HepG2 (cell line): Measurements from ENCODE around the gene PTX4. TPM values are rescaled to one million over a fixed set of nuclear protein-coding genes. Genes with fewer than 3 reads are reported as not detected.
A peak's percentile ranks its signal among the peaks of the same experiment; 100 is the strongest.

Experiments used
- ATAC-seq: fragments of 200-7000 bp; cut with Tn5 transposase; 3 replicates; pipeline ENCODE4 v1.9.1; 2020; ENCODE audit warnings: mild to moderate bottlenecking, moderate library complexity
- BruUV-seq: library from RNA; stranded (reverse); fragments of 400-500 nt; replicated peaks from 2 replicates; lab custom pipeline; 2021; lab: Mats Ljungman, UMichigan
- CTCF ChIA-PET: fragments of 300-600 bp; formaldehyde crosslinking; extraction: SDS; loops from one replicate; lab custom pipeline; 2021; ENCODE audit warnings: low total read pairs, inconsistent platforms, low intra/inter-chr PET ratio; lab: Yijun Ruan, JAX
- POLR2A ChIA-PET: fragments of 350-600 bp; sonication (Branson Sonifier 250); formaldehyde crosslinking; loops from one replicate; lab custom pipeline; 2020; ENCODE audit warnings: antibody characterized with exemption, inconsistent platforms; lab: Yijun Ruan, JAX
- DNase-seq: peaks from one replicate; pipeline ENCODE4 v3.0.0-alpha.2; 2015; ENCODE audit warnings: low spot score
- FAIRE-seq: peaks from 3 replicates; lab custom pipeline; 2011; peaks lifted over from hg19 to GRCh38; lab: Jason Lieb, UNC
- H2AFZ ChIP-seq: one replicate; pipeline ENCODE4 v1.6.1; 2011; ENCODE audit warnings: low read length, inconsistent platforms
- H3K27ac ChIP-seq: fragments of 300-600 bp; 3 replicates; pipeline ENCODE4 v1.8.0; 2011; ENCODE audit warnings: mixed run types, mild to moderate bottlenecking, mixed read lengths, low read length, inconsistent platforms; ENCODE audit not compliant: insufficient read depth; ENCODE audit errors: extremely low read length
- H3K27me3 ChIP-seq, 2 experiments: fragments of 200-600 bp in 1 of 2; 2 replicates in 1 of 2; 3 replicates in 1 of 2; pipeline versions ENCODE4 v1.6.0 to v1.8.0; 2011; ENCODE audit warnings: low read length in 2 of 2, mild to moderate bottlenecking in 2 of 2, moderate library complexity in 2 of 2, inconsistent platforms in 1 of 2; ENCODE audit not compliant: insufficient read depth in 2 of 2, control insufficient read depth in 1 of 2
- H3K36me3 ChIP-seq, 2 experiments: fragments of 200-600 bp in 1 of 2; replicated peaks in 1 of 2; 2 replicates in 1 of 2; 3 replicates in 1 of 2; pipeline versions ENCODE4 v1.5.1 to v1.8.0; 2011; ENCODE audit warnings: low read length in 2 of 2, inconsistent platforms in 1 of 2; ENCODE audit not compliant: insufficient read depth in 2 of 2, control insufficient read depth in 1 of 2
- H3K4me1 ChIP-seq: 2 replicates; pipeline ENCODE4 v1.5.1; 2012; ENCODE audit warnings: low read length, inconsistent platforms; ENCODE audit not compliant: insufficient read depth
- H3K4me2 ChIP-seq: 2 replicates; pipeline ENCODE4 v1.6.0; 2011; ENCODE audit warnings: low read depth, low read length, inconsistent platforms
- H3K4me3 ChIP-seq, 3 experiments: fragments of 200-600 bp in 1 of 3; sonication (generic), shearing (Covaris generic) in 1 of 3; replicated peaks in 1 of 3; 2 replicates each; pipeline ENCODE4 v1.5.1; 2011 to 2016; ENCODE audit warnings: low read length in 3 of 3, inconsistent platforms in 2 of 3, low read depth in 2 of 3, mild to moderate bottlenecking in 2 of 3, control low read depth in 1 of 3, mixed read lengths in 1 of 3; ENCODE audit not compliant: insufficient read depth in 1 of 3
- H3K79me2 ChIP-seq: one replicate; pipeline ENCODE4 v1.6.1; 2011; ENCODE audit warnings: low read length, inconsistent platforms; ENCODE audit not compliant: insufficient read depth
- H3K9ac ChIP-seq: 2 replicates; pipeline ENCODE4 v1.6.0; 2011; ENCODE audit warnings: mild to moderate bottlenecking, low read depth, low read length, inconsistent platforms; ENCODE audit not compliant: insufficient read depth
- H3K9me3 ChIP-seq: 2 replicates; pipeline ENCODE4 v1.5.1; 2012; ENCODE audit warnings: mild to moderate bottlenecking, low read length
- H4K20me1 ChIP-seq: 2 replicates; pipeline ENCODE4 v1.6.0; 2011; ENCODE audit warnings: inconsistent platforms, mild to moderate bottlenecking, low read length, moderate library complexity; ENCODE audit not compliant: insufficient read depth
- CC2D1A ChIP-seq: sonication (generic); formaldehyde crosslinking; IDR thresholded peaks from 2 replicates; pipeline ENCODE4 v1.8.1; 2023; ENCODE audit warnings: mild to moderate bottlenecking, missing genetic modification reagents
- FOXJ3 ChIP-seq: sonication (generic); formaldehyde crosslinking; IDR thresholded peaks from 2 replicates; pipeline ENCODE4 v1.4.0; 2020; ENCODE audit warnings: missing genetic modification reagents, mild to moderate bottlenecking, borderline replicate concordance
- GABPA ChIP-seq, 2 experiments: IDR thresholded peaks; 2 replicates each; pipeline ENCODE4 v1.6.1; 2011 to 2016; ENCODE audit warnings: low read depth in 2 of 2, low read length in 1 of 2, missing biosample characterization in 1 of 2, missing genetic modification characterization in 1 of 2
- GABPB1 ChIP-seq: IDR thresholded peaks from 2 replicates; pipeline ENCODE4 v1.6.1; 2016; ENCODE audit warnings: mild to moderate bottlenecking, missing genetic modification reagents, moderate library complexity, missing compliant biosample characterization
- GTF3A ChIP-seq: sonication (generic); formaldehyde crosslinking; conservative IDR thresholded peaks from 2 replicates; pipeline ENCODE4 v1.4.0; 2020; ENCODE audit warnings: mild to moderate bottlenecking, missing genetic modification reagents
- HMGA1 ChIP-seq: sonication (generic); formaldehyde crosslinking; conservative IDR thresholded peaks from 2 replicates; pipeline ENCODE4 v1.4.0; 2020; ENCODE audit warnings: missing genetic modification reagents
- JARID2 ChIP-seq: sonication (generic); formaldehyde crosslinking; IDR thresholded peaks from 2 replicates; pipeline ENCODE4 v1.8.1; 2023; ENCODE audit warnings: missing genetic modification reagents, inconsistent platforms; ENCODE audit not compliant: insufficient replicate concordance
- KDM4B ChIP-seq: sonication (generic); formaldehyde crosslinking; IDR thresholded peaks from 2 replicates; pipeline ENCODE4 v1.4.0; 2020; ENCODE audit warnings: missing genetic modification reagents
- MED13 ChIP-seq: sonication (generic); formaldehyde crosslinking; IDR thresholded peaks from 2 replicates; pipeline ENCODE4 v1.5.0; 2020; ENCODE audit warnings: missing genetic modification reagents
- NCOA1 ChIP-seq: sonication (generic); formaldehyde crosslinking; IDR thresholded peaks from 2 replicates; pipeline ENCODE4 v1.9.0; 2021; ENCODE audit warnings: missing genetic modification reagents
- SIN3B ChIP-seq: fragments of 150-350 bp; IDR thresholded peaks from 2 replicates; pipeline ENCODE4 v1.6.1; 2014; ENCODE audit warnings: low read length
- SRSF4 ChIP-seq: fragments of 200-400 bp; formaldehyde crosslinking; IDR thresholded peaks from one replicate; pipeline ENCODE4 v1.6.1; 2018; ENCODE audit warnings: mild to moderate bottlenecking, low read depth, low read length, moderate library complexity; ENCODE audit not compliant: poor library complexity, severe bottlenecking
- ZNF12 ChIP-seq: sonication (generic); formaldehyde crosslinking; IDR thresholded peaks from 2 replicates; pipeline ENCODE4 v1.5.0; 2020; ENCODE audit warnings: missing genetic modification reagents
- ZNF207 ChIP-seq: fragments of 450-650 bp; IDR thresholded peaks from 2 replicates; pipeline ENCODE4 v1.6.1; 2016; ENCODE audit warnings: antibody characterized with exemption, borderline replicate concordance
- ZNF44 ChIP-seq: sonication (generic); formaldehyde crosslinking; IDR thresholded peaks from 2 replicates; pipeline ENCODE4 v1.5.1; 2020; ENCODE audit warnings: mild to moderate bottlenecking, missing genetic modification reagents
- ZNF564 ChIP-seq: sonication (generic); formaldehyde crosslinking; IDR thresholded peaks from 2 replicates; pipeline ENCODE4 v1.8.1; 2023; ENCODE audit warnings: mild to moderate bottlenecking, missing genetic modification reagents
- ZNF570 ChIP-seq: sonication (generic); formaldehyde crosslinking; IDR thresholded peaks from 2 replicates; pipeline ENCODE4 v1.4.0; 2020; ENCODE audit warnings: mild to moderate bottlenecking, missing genetic modification reagents, borderline replicate concordance
- ZNF607 ChIP-seq: sonication (generic); formaldehyde crosslinking; IDR thresholded peaks from 2 replicates; pipeline ENCODE4 v1.5.1; 2020; ENCODE audit warnings: missing genetic modification reagents, mild to moderate bottlenecking, borderline replicate concordance
- ZNF7 ChIP-seq: IDR thresholded peaks from 2 replicates; pipeline ENCODE4 v1.6.1; 2016; ENCODE audit warnings: missing biosample characterization, missing genetic modification reagents
- WGBS: methylation state at CpG from one replicate; pipeline ENCODE4 v1.1.6; 2017; ENCODE audit warnings: low lambda C conversion rate; 5-methylcytosine and 5-hydroxymethylcytosine counted together
- in situ Hi-C: cut with HindIII; loops from 2 replicates; pipeline ENCODE4 v1.10.0; 2017; ENCODE audit warnings: low pct_unique_long_range_greater_than_20kb; ENCODE audit not compliant: extremely low pct_ligation_motif_present
- intact Hi-C: fragments of 100-400 bp; cut with micrococcal nuclease; formaldehyde crosslinking; loops from one replicate; pipeline ENCODE4 v1.10.0; 2022; ENCODE audit not compliant: unreplicated experiment
- polyA plus RNA-seq, 8 experiments: library from polyadenylated mRNA; depleted of rRNA in 3 of 8; stranded (reverse) in 7 of 8; unstranded in 1 of 8; fragments of >200 nt; fragmentation: Illumina TruSeq in 4 of 8; extraction: Trizol in 4 of 8; gene quantifications; 2 replicates each; pipeline versions ENCODE4 v1.2.1 to v1.2.3, GENCODE V29; 2011 to 2016; ENCODE audit warnings: low read depth in 4 of 8, missing spikeins in 1 of 8, mixed read lengths in 1 of 8; ENCODE audit not compliant: insufficient read depth in 1 of 8
- total RNA-seq, 5 experiments: library from RNA; depleted of rRNA; stranded (reverse); fragments of >200 nt; fragmentation: Illumina TruSeq; extraction: Trizol; gene quantifications; 2 replicates each; pipeline ENCODE4 v1.2.3, GENCODE V29; 2016; ENCODE audit warnings: low read depth in 1 of 5
- TF ChIP-seq, protein P1 (sequence below): sonication (generic); formaldehyde crosslinking; IDR thresholded peaks from 2 replicates; pipeline ENCODE4 v1.4.0; 2020; ENCODE audit warnings: mild to moderate bottlenecking, low read depth, missing genetic modification reagents
- TF ChIP-seq, protein P2 (sequence below): sonication (generic); formaldehyde crosslinking; conservative IDR thresholded peaks from 2 replicates; pipeline ENCODE4 v1.8.0; 2022; ENCODE audit warnings: mild to moderate bottlenecking, moderate library complexity, missing genetic modification reagents

PTX4 gene
- total and polyA plus RNA-seq, 2 of the 13 experiments (the other 11 are each of a cell fraction or from before 2014, with no cell fraction given): 0.04 TPM; not detected in 1

DNA sequence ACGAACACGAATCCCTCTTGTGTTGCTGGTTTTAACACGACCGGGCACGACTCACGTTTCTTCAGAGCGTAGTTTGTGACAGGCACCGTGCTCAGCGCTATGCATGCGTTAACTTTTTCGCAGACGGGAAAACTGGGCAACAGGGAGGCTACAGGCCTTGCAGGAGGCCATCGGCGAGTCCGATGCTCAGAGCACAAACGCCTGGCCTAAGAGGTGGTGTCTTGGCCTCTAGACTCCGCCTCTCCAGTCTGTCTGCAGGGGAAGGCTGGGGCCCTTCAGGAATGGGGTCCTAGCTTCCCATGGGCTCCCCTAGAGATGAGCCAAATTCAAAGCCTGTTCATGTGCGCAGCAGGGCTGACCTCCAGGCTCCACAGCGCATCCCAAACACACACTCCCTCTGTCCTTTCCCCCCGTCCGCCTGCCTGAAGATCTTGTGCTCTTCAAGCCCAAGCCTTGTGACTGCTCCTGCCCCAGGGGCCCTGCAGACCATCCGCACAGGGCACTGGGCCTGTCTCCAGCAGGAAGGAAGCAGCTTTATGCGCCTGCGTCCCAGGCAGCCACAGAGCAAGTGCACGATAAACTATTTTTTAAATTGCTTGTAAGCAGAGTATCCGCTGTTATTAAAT is 17.1 kb downstream of the PTX4 start (continued):
- TF ChIP-seq FOXJ3: no peak
- TF ChIP-seq KDM4B (CRISPR knock-in tag): no peak
- TF ChIP-seq GABPB1 (CRISPR knock-in tag): no peak
- TF ChIP-seq ZNF7 (CRISPR knock-in tag): no peak
- no peak for TF ChIP-seq ZNF607
- TF ChIP-seq ZNF12 (CRISPR knock-in tag): no peak
- TF ChIP-seq ZNF570: no peak

DNA sequence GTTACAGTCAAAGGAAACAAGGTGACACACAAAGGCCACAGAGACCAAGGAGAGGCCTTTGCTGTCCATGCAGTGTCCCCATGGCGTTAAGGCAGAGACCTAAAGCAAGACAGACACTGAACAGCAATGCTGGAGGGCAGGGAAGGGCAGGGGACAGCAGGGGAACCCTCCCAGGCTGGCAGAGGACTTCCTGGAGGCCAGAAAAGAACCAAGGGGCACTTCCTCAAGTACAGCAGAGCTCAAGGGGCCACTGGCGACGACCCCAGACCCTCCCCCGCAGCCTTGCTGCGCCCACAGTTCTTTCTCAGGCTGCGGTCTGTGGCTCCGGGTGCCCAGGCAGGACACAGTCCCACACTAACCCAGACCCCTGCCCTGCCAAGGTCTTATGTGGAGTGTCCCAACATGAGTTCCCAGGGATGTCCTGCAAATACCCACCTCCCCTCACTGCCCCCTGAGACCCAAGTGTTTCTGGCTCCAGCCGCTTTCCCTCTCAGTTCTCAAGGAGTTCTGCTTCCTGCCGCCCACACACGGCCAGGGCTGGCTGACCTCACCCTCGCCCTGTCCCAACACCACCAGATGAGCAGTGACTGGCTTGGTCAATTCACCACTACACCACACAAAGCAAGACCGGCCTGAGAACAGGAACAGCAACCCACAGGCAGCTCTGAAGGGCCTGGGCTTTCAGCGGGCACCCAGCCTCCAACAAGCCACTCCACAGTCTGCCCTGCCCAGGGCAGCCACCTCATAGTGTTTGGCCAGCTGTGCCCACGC is 18.1 kb downstream of the PTX4 start:
- H3K27ac ChIP-seq: no peak overlapping the region
- no peaks in the 10 kb centered on the region for H3K9me3 ChIP-seq
- peaks cover 48% of the 10 kb centered on the region for H3K4me1 ChIP-seq
- no peak overlapping the region for H3K4me2 ChIP-seq
- CTCF ChIA-PET: no interaction called here
- no peaks in the 10 kb centered on the region for H4K20me1 ChIP-seq
- H3K27me3 ChIP-seq: no peaks in the 10 kb centered on the region; a peak in 1 of 5 replicates
- intact Hi-C loops: no loop called here
- POLR2A ChIA-PET: no interaction called here
- ATAC-seq (no peak), DNase-seq (no peak), FAIRE-seq (no peak)
- no TSS peak for BruUV-seq
- H3K79me2 ChIP-seq: peaks cover 39% of the 10 kb centered on the region
- H2AFZ ChIP-seq: no peak overlapping the region
- in situ Hi-C loops: no loop called here
- H3K9ac ChIP-seq: peak overlapping the region; percentile 39; the same call in 1 of the 2 replicates
- no peaks in the 10 kb centered on the region for H3K36me3 ChIP-seq
- WGBS: 86% methylated on average over 6 of the region's 14 CpGs
- H3K4me3 ChIP-seq: no peak overlapping the region
- no peak for TF ChIP-seq GTF3A (CRISPR knock-in tag)
- no peak for TF ChIP-seq CC2D1A (CRISPR knock-in tag)
- no peak for TF ChIP-seq NCOA1 (CRISPR knock-in tag)
- TF ChIP-seq, protein P1, sequence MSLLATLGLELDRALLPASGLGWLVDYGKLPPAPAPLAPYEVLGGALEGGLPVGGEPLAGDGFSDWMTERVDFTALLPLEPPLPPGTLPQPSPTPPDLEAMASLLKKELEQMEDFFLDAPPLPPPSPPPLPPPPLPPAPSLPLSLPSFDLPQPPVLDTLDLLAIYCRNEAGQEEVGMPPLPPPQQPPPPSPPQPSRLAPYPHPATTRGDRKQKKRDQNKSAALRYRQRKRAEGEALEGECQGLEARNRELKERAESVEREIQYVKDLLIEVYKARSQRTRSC (CRISPR knock-in tag): no peak
- TF ChIP-seq ZNF207: no peak
- no peak for TF ChIP-seq GABPA (IDR thresholded peaks at IDR 0.05; ENCODE audit: low read depth, low read length)
- TF ChIP-seq GABPA (CRISPR knock-in tag; IDR thresholded peaks at IDR 0.05; ENCODE audit: low read depth): no peak
- TF ChIP-seq ZNF564 (CRISPR knock-in tag): no peak
- no peak for TF ChIP-seq MED13 (CRISPR knock-in tag)
- no peak for TF ChIP-seq SIN3B
- no peak for TF ChIP-seq SRSF4
- no peak for TF ChIP-seq HMGA1 (CRISPR knock-in tag)
- TF ChIP-seq JARID2 (CRISPR knock-in tag): no peak
- TF ChIP-seq, protein P2, sequence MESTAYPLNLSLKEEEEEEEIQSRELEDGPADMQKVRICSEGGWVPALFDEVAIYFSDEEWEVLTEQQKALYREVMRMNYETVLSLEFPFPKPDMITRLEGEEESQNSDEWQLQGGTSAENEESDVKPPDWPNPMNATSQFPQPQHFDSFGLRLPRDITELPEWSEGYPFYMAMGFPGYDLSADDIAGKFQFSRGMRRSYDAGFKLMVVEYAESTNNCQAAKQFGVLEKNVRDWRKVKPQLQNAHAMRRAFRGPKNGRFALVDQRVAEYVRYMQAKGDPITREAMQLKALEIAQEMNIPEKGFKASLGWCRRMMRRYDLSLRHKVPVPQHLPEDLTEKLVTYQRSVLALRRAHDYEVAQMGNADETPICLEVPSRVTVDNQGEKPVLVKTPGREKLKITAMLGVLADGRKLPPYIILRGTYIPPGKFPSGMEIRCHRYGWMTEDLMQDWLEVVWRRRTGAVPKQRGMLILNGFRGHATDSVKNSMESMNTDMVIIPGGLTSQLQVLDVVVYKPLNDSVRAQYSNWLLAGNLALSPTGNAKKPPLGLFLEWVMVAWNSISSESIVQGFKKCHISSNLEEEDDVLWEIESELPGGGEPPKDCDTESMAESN: no peak
- no peak for TF ChIP-seq ZNF570
- no peak for TF ChIP-seq ZNF44 (CRISPR knock-in tag)
